GM19463 (cell line): ENCODE data around the gene STEAP1.
A peak's percentile ranks its signal among the peaks of the same experiment; 100 is the strongest.

Experiments
- ATAC-seq: cut with Tn5 transposase; IDR thresholded peaks from one replicate; pipeline ENCODE4 v1.9.1; 2021; ENCODE audit warnings: mild to moderate bottlenecking, moderate library complexity; ENCODE audit not compliant: unreplicated experiment

STEAP1 gene

GRCh38 chr7:90211391-90212148, 57.3 kb downstream of the STEAP1 start, which contains the start of gene STEAP2:
Gene STEAP2 (plus strand): TSS chr7:90211740. CDS start chr7:90225083, 13,343 bp downstream.
- ATAC-seq = peak; percentile 86

GRCh38 chr7:90212149-90212495, 57.9 kb downstream of the STEAP1 start:
- no peak for ATAC-seq

GRCh38 chr7:90213521-90213920, 59.3 kb downstream of the STEAP1 start:
- no peak for ATAC-seq
